Measurements from ENCODE around the gene CAPRIN1. TPM values are rescaled to one million over a fixed set of nuclear protein-coding genes. Genes with fewer than 3 reads are reported as not detected.

The CAPRIN1 gene
- polyA plus RNA-seq, 1 of the 3 experiments (the other 2 are of a cell fraction): 67.1 TPM

DNA sequence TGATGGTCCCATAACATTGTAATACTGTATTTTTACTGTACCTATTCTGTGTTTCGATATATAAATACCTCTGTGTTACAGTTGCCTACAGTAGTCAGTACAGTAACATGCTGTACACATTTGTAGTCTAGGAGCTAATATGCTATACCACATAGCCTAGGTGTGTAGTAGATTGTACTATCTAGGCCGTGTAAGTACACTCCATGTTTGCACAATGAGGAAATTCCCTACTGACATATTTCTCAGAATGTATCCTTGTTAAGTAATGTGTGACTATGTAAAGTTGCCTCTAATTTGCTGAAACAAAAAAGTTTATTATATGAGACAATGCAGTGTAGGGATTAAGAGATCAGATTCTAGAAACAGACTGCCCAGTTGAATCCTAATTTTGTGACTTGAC, 21.3 kb downstream of the CAPRIN1 start:
- DNase-seq: no peak
- ChIA-PET CTCF (no interaction called here), POLR2A (no interaction called here)
- Histone ChIP-seq H3K9me3 (no peaks in the 10 kb centered on the region), H3K9me2 (no peaks in the 10 kb centered on the region; the same call in 1 of the 2 replicates), H3K4me3 (ENCODE audit: low read depth in 2 of 2, low read length in 1 of 2) (no peak overlapping the region), H3K4me1 (ENCODE audit: control insufficient read depth in 1 of 2, insufficient read depth in 2 of 2, low read depth in 1 of 2, low read length in 1 of 2) (peaks cover 0 to 64% of the 10 kb centered on the region in 2 experiments; a peak in 2 of 4 replicates), H4K20me1 (ENCODE audit: insufficient read depth) (peaks cover 96% of the 10 kb centered on the region), H3K27me3 (ENCODE audit: insufficient read depth) (no peaks in the 10 kb centered on the region), H3K4me2 (no peak overlapping the region), H3K9ac (no peak overlapping the region), H3K79me2 (ENCODE audit: insufficient read depth) (peaks cover 90% of the 10 kb centered on the region), H3F3A (replicated peaks; ENCODE audit: insufficient read depth) (peaks cover 37% of the 10 kb centered on the region), H3K27ac (ENCODE audit: low read depth in 2 of 2, low read length in 1 of 2) (peak overlapping the region in 1 of 2 experiments; percentile 2; a peak in 1 of 4 replicates), H3K36me3 (replicated peaks in 1 of 2; ENCODE audit: control insufficient read depth in 1 of 2, insufficient read depth in 2 of 2, low read length in 1 of 2) (peaks cover 45 to 69% of the 10 kb centered on the region in 2 experiments), H2AFZ (ENCODE audit: low read depth) (no peak overlapping the region)
- TF ChIP-seq RXRA (IDR thresholded peaks at IDR 0.05; ENCODE audit: borderline replicate concordance, low read depth): no peak
- TF ChIP-seq MEF2A (IDR thresholded peaks at IDR 0.05; ENCODE audit: borderline replicate concordance, low read depth): no peak
- no peak for TF ChIP-seq ELF1 (IDR thresholded peaks at IDR 0.05)
- TF ChIP-seq GABPA (IDR thresholded peaks at IDR 0.05; ENCODE audit: low read depth): no peak
- no peak for TF ChIP-seq FOXM1 (IDR thresholded peaks at IDR 0.05; ENCODE audit: low read depth)
- no peak for TF ChIP-seq EZH2phosphoT487 (IDR thresholded peaks at IDR 0.05; ENCODE audit: borderline replicate concordance, low read depth)
- TF ChIP-seq YY1 (IDR thresholded peaks at IDR 0.05; ENCODE audit: low read depth): no peak
- TF ChIP-seq CHD2 (IDR thresholded peaks at IDR 0.05; ENCODE audit: low read length, partially characterized antibody): no peak
- 86% methylated on average over 2 of the region's 2 CpGs for WGBS (ENCODE audit: low lambda C conversion rate)

DNA sequence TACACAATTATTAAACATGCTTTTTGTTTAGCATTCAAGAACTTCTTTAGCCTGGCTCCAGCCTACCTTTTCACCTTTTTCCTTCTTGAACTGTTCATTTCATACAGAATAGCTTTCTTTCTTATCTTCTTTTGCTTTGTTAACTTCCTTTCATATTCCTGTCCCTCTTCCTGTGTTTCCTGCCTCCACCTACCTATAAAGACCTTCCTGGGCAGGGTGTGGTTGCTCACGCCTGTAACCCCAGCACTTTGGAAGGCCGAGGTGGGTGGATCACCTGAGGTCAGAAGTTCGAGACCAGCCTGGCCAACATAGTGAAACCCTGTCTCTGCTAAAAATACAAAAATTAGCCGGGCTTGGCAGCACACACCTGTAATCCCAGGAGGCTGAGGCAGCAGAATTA, 22.9 kb downstream of the CAPRIN1 start:
- POLR2A ChIA-PET: no interaction called here
- DNase-seq: no peak
- Histone ChIP-seq H3K9me2 (no peaks in the 10 kb centered on the region; the same call in 1 of the 2 replicates), H4K20me1 (ENCODE audit: insufficient read depth) (peaks cover 91% of the 10 kb centered on the region), H3K9me3 (no peaks in the 10 kb centered on the region), H3K27ac (ENCODE audit: low read depth in 2 of 2, low read length in 1 of 2) (peak overlapping the region in 1 of 2 experiments; percentile 90; a peak in 2 of 4 replicates), H3K4me3 (ENCODE audit: low read depth in 2 of 2, low read length in 1 of 2) (no peak overlapping the region; a peak in 1 of 4 replicates), H2AFZ (ENCODE audit: low read depth) (no peak overlapping the region), H3K79me2 (ENCODE audit: insufficient read depth) (peaks cover 90% of the 10 kb centered on the region), H3K4me1 (ENCODE audit: control insufficient read depth in 1 of 2, insufficient read depth in 2 of 2, low read depth in 1 of 2, low read length in 1 of 2) (peaks cover 0 to 52% of the 10 kb centered on the region in 2 experiments; a peak in 2 of 4 replicates), H3K4me2 (peak overlapping the region; percentile 72), H3F3A (replicated peaks; ENCODE audit: insufficient read depth) (peaks cover 37% of the 10 kb centered on the region), H3K27me3 (ENCODE audit: insufficient read depth) (no peaks in the 10 kb centered on the region), H3K9ac (peak overlapping the region; percentile 25; the same call in 1 of the 2 replicates), H3K36me3 (replicated peaks in 1 of 2; ENCODE audit: control insufficient read depth in 1 of 2, insufficient read depth in 2 of 2, low read length in 1 of 2) (peaks cover 58 to 79% of the 10 kb centered on the region in 2 experiments)
- TF ChIP-seq CHD2 (IDR thresholded peaks at IDR 0.05; ENCODE audit: low read length, partially characterized antibody) (no peak), YY1 (IDR thresholded peaks at IDR 0.05; ENCODE audit: low read depth) (no peak), RFX5 (IDR thresholded peaks at IDR 0.05; ENCODE audit: low read length) (no peak), MXI1 (IDR thresholded peaks at IDR 0.05; ENCODE audit: low read depth, low read length) (no peak), JUND (IDR thresholded peaks at IDR 0.05) (no peak), TEAD4 (IDR thresholded peaks at IDR 0.05; ENCODE audit: borderline replicate concordance, insufficient read depth) (no peak), ELF1 (IDR thresholded peaks at IDR 0.05) (no peak), NFIC (IDR thresholded peaks at IDR 0.05; ENCODE audit: borderline replicate concordance) (no peak)
- TF ChIP-seq, protein P1, sequence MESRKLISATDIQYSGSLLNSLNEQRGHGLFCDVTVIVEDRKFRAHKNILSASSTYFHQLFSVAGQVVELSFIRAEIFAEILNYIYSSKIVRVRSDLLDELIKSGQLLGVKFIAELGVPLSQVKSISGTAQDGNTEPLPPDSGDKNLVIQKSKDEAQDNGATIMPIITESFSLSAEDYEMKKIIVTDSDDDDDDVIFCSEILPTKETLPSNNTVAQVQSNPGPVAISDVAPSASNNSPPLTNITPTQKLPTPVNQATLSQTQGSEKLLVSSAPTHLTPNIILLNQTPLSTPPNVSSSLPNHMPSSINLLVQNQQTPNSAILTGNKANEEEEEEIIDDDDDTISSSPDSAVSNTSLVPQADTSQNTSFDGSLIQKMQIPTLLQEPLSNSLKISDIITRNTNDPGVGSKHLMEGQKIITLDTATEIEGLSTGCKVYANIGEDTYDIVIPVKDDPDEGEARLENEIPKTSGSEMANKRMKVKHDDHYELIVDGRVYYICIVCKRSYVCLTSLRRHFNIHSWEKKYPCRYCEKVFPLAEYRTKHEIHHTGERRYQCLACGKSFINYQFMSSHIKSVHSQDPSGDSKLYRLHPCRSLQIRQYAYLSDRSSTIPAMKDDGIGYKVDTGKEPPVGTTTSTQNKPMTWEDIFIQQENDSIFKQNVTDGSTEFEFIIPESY (IDR thresholded peaks at IDR 0.05; ENCODE audit: borderline replicate concordance, low read depth): no peak
- CTCF ChIA-PET: interaction anchor here (1.1 to 1.6 kb wide), 2 partner anchors 11 to 77 kb away, joined by 3 to 5 read pairs; no protein-coding TSS in a partner anchor
- 99% methylated on average over 4 of the region's 4 CpGs for WGBS (ENCODE audit: low lambda C conversion rate)
